Sigmoid colon (tissue), 7 donors: ENCODE data around the gene GATA1. TPM values are rescaled to one million over a fixed set of nuclear protein-coding genes. Genes with fewer than 3 reads are reported as not detected.

Source experiments
- DNase-seq: peaks from one replicate; pipeline ENCODE4 v3.0.0-alpha.2; 2019
- H3K27ac ChIP-seq, 4 donors: fragments of 200-600 bp; sonication (generic); one replicate each; pipeline ENCODE4 v1.5.1; 2016 to 2019; ENCODE audit warnings: mild to moderate bottlenecking in 1 of 4
- H3K27me3 ChIP-seq, 3 donors: fragments of 200-600 bp; sonication (generic); one replicate each; pipeline ENCODE4 v1.5.1; 2019; ENCODE audit warnings: mild to moderate bottlenecking in 1 of 3
- H3K36me3 ChIP-seq, 4 donors: fragments of 200-600 bp; sonication (generic); one replicate each; pipeline ENCODE4 v1.5.1; 2016 to 2019
- H3K4me1 ChIP-seq, 4 donors: fragments of 200-600 bp; sonication (generic); one replicate each; pipeline ENCODE4 v1.5.1; 2017 to 2019
- H3K4me3 ChIP-seq, 4 donors: fragments of 200-600 bp; sonication (generic); one replicate each; pipeline ENCODE4 v1.5.1; 2017 to 2019; ENCODE audit warnings: mild to moderate bottlenecking in 2 of 4, moderate library complexity in 1 of 4
- H3K9me3 ChIP-seq, 4 donors: fragments of 200-600 bp in 3 of 4; sonication (generic) in 3 of 4; one replicate each; pipeline versions ENCODE4 v1.5.1 to v1.6.1; 2013 to 2019
- EP300 ChIP-seq, 4 donors: sonication (generic); formaldehyde crosslinking; IDR thresholded peaks; one replicate each; pipeline ENCODE4 v1.6.1; 2017; ENCODE audit warnings: antibody characterized with exemption in 4 of 4
- POLR2A ChIP-seq, 2 donors: fragments of 450-650 bp; IDR thresholded peaks; one replicate each; pipeline ENCODE4 v1.6.1; 2016; ENCODE audit warnings: antibody characterized with exemption in 2 of 2, mild to moderate bottlenecking in 2 of 2, moderate library complexity in 2 of 2
- POLR2AphosphoS5 ChIP-seq, 4 donors: sonication (generic); formaldehyde crosslinking; IDR thresholded peaks; one replicate each; pipeline ENCODE4 v1.6.1; 2017; ENCODE audit warnings: antibody characterized with exemption in 4 of 4
- WGBS, 2 donors: extraction: QIAGEN DNeasy Blood & Tissue Kit; methylation state at CpG; one replicate each; pipeline ENCODE4 v1.1.7; 2013; 5-methylcytosine and 5-hydroxymethylcytosine counted together
- intact Hi-C: fragments of 100-400 bp; cut with DNase I; formaldehyde crosslinking; loops from one replicate; pipeline ENCODE4 v1.15.1; 2023
- polyA plus RNA-seq, 3 donors: library from polyadenylated mRNA; stranded (reverse); fragments of 200-250 nt; gene quantifications; one replicate each; pipeline ENCODE4 v1.2.3, GENCODE V29; 2013
- total RNA-seq, 4 donors: library from RNA; depleted of rRNA; stranded (reverse); fragments of >200 nt; gene quantifications; one replicate each; pipeline ENCODE4 v1.1.0, GENCODE V29; 2016
- TF ChIP-seq, protein P1 (sequence below), 4 experiments: fragments of 450-650 bp in 3 of 4; fragments of 200-600 bp in 1 of 4; IDR thresholded peaks; one replicate each; pipeline ENCODE4 v1.5.1; 2016 to 2019; ENCODE audit warnings: antibody characterized with exemption in 4 of 4, mild to moderate bottlenecking in 3 of 4, moderate library complexity in 2 of 4
- donor health status: healthy with polysubstance abuse.
- donor health status: Bipolar disorder and iron deficiency.
- donor health status: healthy.

Gene GATA1
- total and polyA plus RNA-seq, 7 donors, result not detected

GRCh38 chrX:48826876-48827653, 40.7 kb downstream of the GATA1 start:
- no peaks in the 10 kb centered on the region for H3K9me3 ChIP-seq
- WGBS, 2 donors, result 28 to 84% methylated on average over 73 of the region's 73 CpGs
- DNase-seq, result no peak
- peaks cover 0 to 5% (median 0%) of the 10 kb centered on the region in 4 donors for H3K4me1 ChIP-seq
- peaks cover 0 to 27% (median 8%) of the 10 kb centered on the region in 4 donors for H3K36me3 ChIP-seq
- TF ChIP-seq POLR2A (IDR thresholded peaks at IDR 0.05) (no peak), POLR2AphosphoS5 (IDR thresholded peaks at IDR 0.05) (no peak), EP300 (IDR thresholded peaks at IDR 0.05) (no peak)
- TF ChIP-seq, protein P1, sequence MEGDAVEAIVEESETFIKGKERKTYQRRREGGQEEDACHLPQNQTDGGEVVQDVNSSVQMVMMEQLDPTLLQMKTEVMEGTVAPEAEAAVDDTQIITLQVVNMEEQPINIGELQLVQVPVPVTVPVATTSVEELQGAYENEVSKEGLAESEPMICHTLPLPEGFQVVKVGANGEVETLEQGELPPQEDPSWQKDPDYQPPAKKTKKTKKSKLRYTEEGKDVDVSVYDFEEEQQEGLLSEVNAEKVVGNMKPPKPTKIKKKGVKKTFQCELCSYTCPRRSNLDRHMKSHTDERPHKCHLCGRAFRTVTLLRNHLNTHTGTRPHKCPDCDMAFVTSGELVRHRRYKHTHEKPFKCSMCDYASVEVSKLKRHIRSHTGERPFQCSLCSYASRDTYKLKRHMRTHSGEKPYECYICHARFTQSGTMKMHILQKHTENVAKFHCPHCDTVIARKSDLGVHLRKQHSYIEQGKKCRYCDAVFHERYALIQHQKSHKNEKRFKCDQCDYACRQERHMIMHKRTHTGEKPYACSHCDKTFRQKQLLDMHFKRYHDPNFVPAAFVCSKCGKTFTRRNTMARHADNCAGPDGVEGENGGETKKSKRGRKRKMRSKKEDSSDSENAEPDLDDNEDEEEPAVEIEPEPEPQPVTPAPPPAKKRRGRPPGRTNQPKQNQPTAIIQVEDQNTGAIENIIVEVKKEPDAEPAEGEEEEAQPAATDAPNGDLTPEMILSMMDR (IDR thresholded peaks at IDR 0.05), result no peak
- H3K27ac ChIP-seq, result no peak overlapping the region
- intact Hi-C loops, result no loop called here
- no peak overlapping the region for H3K4me3 ChIP-seq
- peaks cover 10 to 16% (median 10%) of the 10 kb centered on the region in 3 donors for H3K27me3 ChIP-seq

GRCh38 chrX:48827654-48827968, 41.2 kb downstream of the GATA1 start:
- Histone ChIP-seq H3K36me3 (peaks cover 0 to 22% (median 6%) of the 10 kb centered on the region in 4 donors), H3K27ac (no peak overlapping the region), H3K9me3 (no peaks in the 10 kb centered on the region), H3K4me1 (peaks cover 0 to 5% (median 0%) of the 10 kb centered on the region in 4 donors), H3K4me3 (no peak overlapping the region), H3K27me3 (peaks cover 10 to 20% (median 10%) of the 10 kb centered on the region in 3 donors)
- intact Hi-C loops, result no loop called here
- no peak for DNase-seq
- 50 to 81% methylated on average over 4 of the region's 4 CpGs for WGBS, 2 donors
- no peak for TF ChIP-seq EP300 (IDR thresholded peaks at IDR 0.05)
- TF ChIP-seq POLR2A (IDR thresholded peaks at IDR 0.05), result no peak
- TF ChIP-seq, protein P1 (IDR thresholded peaks at IDR 0.05), result no peak
- TF ChIP-seq POLR2AphosphoS5 (IDR thresholded peaks at IDR 0.05), result no peak

DNA sequence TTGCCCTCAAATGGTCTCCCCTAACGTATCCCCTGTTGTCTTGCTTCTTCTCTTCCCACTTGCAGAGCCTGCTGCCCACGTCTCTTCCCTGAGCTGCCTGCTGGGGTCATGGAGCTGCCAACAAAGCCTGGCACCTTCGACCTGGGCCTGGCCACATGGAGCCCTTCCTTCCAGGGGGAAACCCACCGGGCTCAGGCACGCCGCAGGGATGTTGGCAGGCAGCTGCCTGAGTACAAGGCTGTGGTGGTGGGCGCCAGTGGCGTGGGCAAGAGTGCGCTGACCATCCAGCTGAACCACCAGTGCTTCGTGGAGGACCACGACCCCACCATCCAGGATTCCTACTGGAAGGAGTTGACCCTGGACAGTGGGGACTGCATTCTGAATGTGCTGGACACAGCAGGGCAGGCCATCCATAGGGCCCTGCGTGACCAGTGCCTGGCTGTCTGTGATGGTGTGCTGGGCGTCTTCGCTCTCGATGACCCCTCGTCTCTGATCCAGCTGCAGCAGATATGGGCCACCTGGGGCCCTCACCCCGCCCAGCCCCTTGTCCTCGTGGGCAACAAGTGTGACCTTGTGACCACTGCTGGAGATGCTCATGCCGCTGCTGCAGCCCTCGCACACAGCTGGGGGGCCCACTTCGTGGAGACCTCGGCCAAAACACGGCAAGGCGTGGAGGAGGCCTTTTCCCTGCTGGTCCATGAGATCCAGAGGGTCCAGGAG, 42.8 kb downstream of the GATA1 start:
- H3K27ac ChIP-seq, result no peak overlapping the region
- no peak overlapping the region for H3K4me3 ChIP-seq
- H3K9me3 ChIP-seq, result no peaks in the 10 kb centered on the region
- H3K27me3 ChIP-seq, result peaks cover 10 to 34% (median 10%) of the 10 kb centered on the region in 3 donors
- H3K36me3 ChIP-seq, result peaks cover 0 to 10% (median 4%) of the 10 kb centered on the region in 4 donors
- 89 to 92% methylated on average over 24 of the region's 24 CpGs for WGBS, 2 donors
- DNase-seq, result no peak
- TF ChIP-seq POLR2A (IDR thresholded peaks at IDR 0.05), result no peak
- TF ChIP-seq, protein P1 (IDR thresholded peaks at IDR 0.05), result no peak
- TF ChIP-seq EP300 (IDR thresholded peaks at IDR 0.05), result no peak
- no peak for TF ChIP-seq POLR2AphosphoS5 (IDR thresholded peaks at IDR 0.05)
- H3K4me1 ChIP-seq, result peaks cover 0 to 5% (median 0%) of the 10 kb centered on the region in 4 donors
- intact Hi-C loops, result no loop called here

DNA sequence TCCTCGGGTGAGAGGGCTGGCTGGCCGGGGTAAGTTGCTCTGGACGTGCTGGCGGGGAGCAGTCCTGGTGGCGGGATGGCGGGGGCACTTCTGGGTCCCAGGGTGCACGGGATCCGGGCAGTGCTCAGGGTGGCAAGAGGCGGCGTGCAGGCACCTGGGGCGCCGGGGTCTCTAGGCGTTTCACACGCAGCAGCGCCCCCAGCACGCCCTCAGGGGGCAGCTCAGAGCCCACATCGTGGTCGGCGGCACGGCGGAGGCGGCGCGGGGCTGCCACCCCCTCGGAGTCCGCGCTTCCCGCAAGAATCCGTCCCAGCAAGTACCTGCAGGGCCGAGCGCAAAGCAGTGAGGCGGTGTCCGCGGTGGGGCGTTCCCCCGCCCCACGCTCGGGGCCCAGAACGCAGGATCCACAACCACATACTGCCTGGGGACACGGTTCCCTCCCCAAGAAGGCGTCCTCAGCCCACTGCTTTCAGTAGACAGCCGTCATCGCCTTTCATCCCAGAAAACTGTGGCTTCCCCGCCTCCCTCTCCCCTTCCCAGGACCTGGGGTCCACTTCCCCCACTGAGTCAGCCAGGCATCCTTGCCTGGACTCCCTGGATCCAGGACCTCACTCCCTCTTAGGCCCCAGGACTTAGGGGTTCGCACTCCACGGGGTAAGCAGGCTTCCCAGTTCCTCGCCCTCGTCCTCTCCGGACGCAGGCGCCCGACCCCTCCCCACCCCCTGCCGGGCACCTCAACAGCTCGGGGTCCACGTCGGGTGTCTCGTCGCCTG, 44.9 kb downstream of the GATA1 start:
- peaks cover 10 to 48% (median 16%) of the 10 kb centered on the region in 3 donors for H3K27me3 ChIP-seq
- DNase-seq, result no peak
- H3K9me3 ChIP-seq, result no peaks in the 10 kb centered on the region

More for the DNA sequence above, 44.9 kb downstream of the GATA1 start:
- Histone ChIP-seq H3K4me1 (peaks cover 0 to 12% (median 6%) of the 10 kb centered on the region in 4 donors), H3K36me3 (no peaks in the 10 kb centered on the region), H3K27ac (no peak overlapping the region), H3K4me3 (no peak overlapping the region)
- intact Hi-C loops, result no loop called here
- TF ChIP-seq EP300 (IDR thresholded peaks at IDR 0.05), result no peak
- TF ChIP-seq POLR2A (IDR thresholded peaks at IDR 0.05), result no peak
- no peak for TF ChIP-seq POLR2AphosphoS5 (IDR thresholded peaks at IDR 0.05)
- TF ChIP-seq, protein P1 (IDR thresholded peaks at IDR 0.05), result no peak
- 10% methylated on average over 58 of the region's 58 CpGs for WGBS, 2 donors
